ENCODE measurements around the gene KRTAP10-6.

Gene KRTAP10-6

GRCh38 chr21:44549525-44550211 is 42.6 kb downstream of the KRTAP10-6 start:
- in situ Hi-C loops (cut with MboI; ENCODE audit: low pct_unique_long_range_greater_than_20kb, low sequenced_read_pairs) = loop anchor here (25.0 kb wide), 2 partner anchors 87 to 188 kb away; partner anchors contain the start of gene LRRC3
- DNase-seq = no peak

GRCh38 chr21:44548922-44549321 is 43.4 kb downstream of the KRTAP10-6 start:
- DNase-seq = no peak
- in situ Hi-C loops (cut with MboI; ENCODE audit: low pct_unique_long_range_greater_than_20kb, low sequenced_read_pairs) = loop anchor here (25.0 kb wide), 1 partner anchor 188 kb away; no protein-coding TSS in a partner anchor

GRCh38 chr21:44548381-44548780 is 43.9 kb downstream of the KRTAP10-6 start:
- in situ Hi-C loops (cut with MboI; ENCODE audit: low pct_unique_long_range_greater_than_20kb, low sequenced_read_pairs) = loop anchor here (25.0 kb wide), 1 partner anchor 189 kb away; no protein-coding TSS in a partner anchor
- DNase-seq = no peak

DNA sequence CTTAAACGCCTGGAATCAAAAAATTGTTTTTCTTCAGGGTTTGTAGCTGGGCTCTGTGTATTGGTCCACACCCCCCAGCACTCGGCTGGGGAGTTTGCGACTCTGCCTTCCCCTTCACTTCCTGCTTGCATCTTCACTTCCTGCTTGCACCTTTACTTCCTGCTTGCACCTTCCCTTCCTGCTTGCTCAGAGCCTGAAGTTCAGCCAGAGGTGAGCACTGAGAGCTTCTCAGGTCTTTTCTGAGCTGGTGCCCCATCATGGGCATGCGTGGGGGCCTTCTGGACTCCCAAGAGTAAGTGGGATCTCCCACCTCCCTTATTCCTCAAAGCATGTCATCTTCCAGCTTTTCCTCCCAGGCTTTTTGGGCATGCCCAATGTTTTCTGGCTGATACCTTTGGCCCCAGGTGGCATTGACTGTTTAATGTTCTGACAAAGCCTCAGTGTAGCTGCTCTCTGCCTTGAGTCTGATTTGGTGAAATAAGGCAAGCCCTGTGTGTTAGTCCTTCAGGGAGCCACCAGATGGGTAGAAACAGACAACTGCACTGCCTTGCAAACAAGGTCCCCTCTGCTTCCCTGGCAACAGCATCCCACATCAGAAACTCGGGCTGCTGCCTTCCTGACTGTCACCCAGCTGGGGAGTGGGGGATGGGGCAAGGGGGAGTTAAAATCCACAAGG is 44.5 kb downstream of the KRTAP10-6 start:
- in situ Hi-C loops (cut with MboI; ENCODE audit: low pct_unique_long_range_greater_than_20kb, low sequenced_read_pairs) = loop anchor here (25.0 kb wide), 1 partner anchor 190 kb away; no protein-coding TSS in a partner anchor
- DNase-seq = no peak

GRCh38 chr21:44544566-44544965 is 47.7 kb downstream of the KRTAP10-6 start:
- no peak for DNase-seq
- in situ Hi-C loops (cut with MboI; ENCODE audit: low pct_unique_long_range_greater_than_20kb, low sequenced_read_pairs) = loop anchor here (25.0 kb wide), 1 partner anchor 193 kb away; no protein-coding TSS in a partner anchor

- in situ Hi-C loops (cut with MboI; ENCODE audit: low pct_unique_long_range_greater_than_20kb, low sequenced_read_pairs) = loop anchor here (25.0 kb wide), 1 partner anchor 195 kb away; no protein-coding TSS in a partner anchor
These were observed 49.6 kb downstream of the KRTAP10-6 start for GRCh38 chr21:44542716-44543115.

More at GRCh38 chr21:44542716-44543115, 49.6 kb downstream of the KRTAP10-6 start:
- DNase-seq = no peak

All from KBM-7 (cell line).